Mononuclear cell (primary cell): ENCODE data around the gene CARD14. TPM values are rescaled to one million over a fixed set of nuclear protein-coding genes. Genes with fewer than 3 reads are reported as not detected.

ENCODE experiments used
- H3K27me3 ChIP-seq: 2 replicates; pipeline ENCODE4 v1.6.0; 2011; ENCODE audit warnings: low read length, control low read depth; ENCODE audit not compliant: insufficient read depth
- H3K4me1 ChIP-seq: 2 replicates; pipeline ENCODE4 v1.5.1; 2011; ENCODE audit warnings: mild to moderate bottlenecking, low read length, control low read depth; ENCODE audit not compliant: insufficient read depth
- H3K4me3 ChIP-seq: 2 replicates; pipeline ENCODE4 v1.5.1; 2011; ENCODE audit warnings: mild to moderate bottlenecking, low read length, moderate library complexity
- H3K9me3 ChIP-seq: 2 replicates; pipeline ENCODE4 v1.5.1; 2011; ENCODE audit warnings: low read depth, mild to moderate bottlenecking, control low read depth, low read length
- total RNA-seq: library from RNA; depleted of rRNA; stranded (reverse); fragments of >200 nt; gene quantifications from one replicate; pipeline ENCODE4 v1.2.3, GENCODE V29; 2012

The CARD14 gene
- total RNA-seq, 1 donor: under 0.01 TPM

DNA sequence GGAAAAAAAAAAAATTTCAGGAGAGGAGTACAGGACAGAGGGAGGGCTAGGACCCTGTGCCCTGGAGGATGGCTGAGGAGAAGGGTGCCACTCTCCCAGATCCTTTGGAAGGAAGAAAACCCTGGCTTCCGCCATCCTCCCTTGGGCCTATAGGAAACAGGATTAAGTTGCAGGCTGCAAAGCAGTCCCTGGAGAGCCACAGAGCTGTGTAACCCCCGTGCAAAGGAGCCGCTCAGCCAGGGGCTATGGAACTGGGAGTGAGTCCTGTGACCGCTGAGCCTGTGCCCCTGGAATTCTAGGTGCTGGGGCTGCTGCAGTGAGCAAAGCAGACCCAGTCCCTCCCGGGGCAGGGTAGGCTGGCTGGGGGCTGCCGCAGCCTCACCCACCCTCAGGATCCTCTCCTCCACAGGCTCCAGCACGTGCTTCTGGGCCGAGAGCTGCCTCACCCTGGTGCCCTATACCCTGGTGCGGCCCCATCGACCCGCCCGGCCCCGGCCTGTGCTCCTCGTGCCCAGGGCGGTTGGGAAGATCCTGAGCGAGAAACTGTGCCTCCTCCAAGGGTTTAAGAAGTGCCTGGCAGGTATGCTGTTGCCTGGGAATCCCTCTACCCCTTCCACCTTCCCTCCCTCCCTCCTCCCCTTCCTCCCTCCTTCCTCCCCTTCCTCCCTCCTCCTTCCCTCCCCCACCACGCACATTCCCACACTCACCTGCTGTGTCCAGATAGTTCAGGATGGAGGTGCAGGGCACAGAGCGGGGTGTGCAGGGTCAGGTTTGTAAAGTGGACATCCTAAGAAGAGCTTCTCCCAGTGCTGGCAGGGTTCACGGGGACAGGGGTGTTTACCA, 35.0 kb downstream of the CARD14 start:
- no peaks in the 10 kb centered on the region for H3K27me3 ChIP-seq
- H3K4me3 ChIP-seq: no peak overlapping the region
- H3K9me3 ChIP-seq: no peaks in the 10 kb centered on the region
- H3K4me1 ChIP-seq: no peaks in the 10 kb centered on the region

DNA sequence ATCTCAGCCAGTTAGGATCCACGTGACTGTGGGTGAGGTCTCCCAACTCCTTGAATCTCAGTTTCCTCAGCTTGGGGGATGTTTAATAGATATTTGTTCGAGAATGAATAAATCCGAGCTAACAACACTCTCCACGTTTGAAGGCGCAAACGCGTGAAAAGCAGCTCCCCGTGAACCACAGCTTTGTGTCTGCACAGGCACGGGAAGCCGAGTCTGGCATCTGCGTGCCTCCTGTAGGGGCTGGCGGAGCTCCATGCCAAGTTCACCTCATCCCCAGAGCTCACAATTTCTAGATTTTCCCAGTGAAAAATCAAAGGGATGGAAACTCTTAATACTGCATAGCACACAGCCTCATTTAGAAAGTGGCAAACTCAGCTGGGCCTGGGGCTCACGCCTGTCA, 36.0 kb downstream of the CARD14 start:
- Histone ChIP-seq H3K27me3 (no peaks in the 10 kb centered on the region), H3K4me3 (no peak overlapping the region), H3K9me3 (no peaks in the 10 kb centered on the region), H3K4me1 (no peaks in the 10 kb centered on the region)

DNA sequence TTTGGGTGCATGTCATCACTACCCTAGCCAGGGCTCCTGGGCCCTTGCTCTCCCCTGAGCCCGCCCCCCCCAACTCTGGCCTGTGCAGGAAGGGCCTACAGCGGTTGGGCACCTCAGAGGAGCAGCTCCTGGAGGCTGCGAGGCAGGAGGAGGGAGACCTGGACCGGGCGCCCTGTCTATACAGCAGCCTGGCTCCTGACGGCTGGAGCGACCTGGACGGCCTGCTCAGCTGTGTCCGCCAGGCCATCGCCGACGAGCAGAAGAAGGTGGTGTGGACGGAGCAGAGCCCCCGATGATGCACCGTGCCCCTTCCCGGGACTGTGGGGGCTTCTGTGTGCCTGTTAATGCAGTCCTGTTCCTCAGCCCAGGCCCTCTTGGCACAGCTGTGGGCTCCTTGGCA, 38.2 kb downstream of the CARD14 start:
- H3K4me3 ChIP-seq: no peak overlapping the region
- H3K4me1 ChIP-seq: peaks cover 10% of the 10 kb centered on the region
- H3K27me3 ChIP-seq: no peaks in the 10 kb centered on the region
- no peaks in the 10 kb centered on the region for H3K9me3 ChIP-seq

DNA sequence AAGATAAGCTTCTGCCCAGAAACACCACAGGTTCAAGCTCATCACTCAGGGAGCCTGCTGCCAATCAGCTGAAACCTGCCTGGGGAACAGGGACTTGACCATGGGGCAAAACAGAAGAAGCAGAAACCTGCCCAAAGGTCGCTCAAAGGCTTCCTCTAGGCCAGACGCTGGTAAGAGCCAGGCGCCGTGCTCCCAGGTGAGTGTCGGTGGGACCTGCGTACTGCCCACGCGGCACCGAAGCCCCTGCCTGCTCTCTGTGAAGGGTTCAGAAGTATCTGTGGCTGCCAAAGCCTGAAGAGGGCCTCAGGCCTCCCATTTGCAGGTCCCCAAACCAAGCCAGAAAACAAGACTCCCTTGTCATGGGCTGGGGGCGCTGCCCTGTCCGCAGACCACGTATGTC, 39.9 kb downstream of the CARD14 start:
- Histone ChIP-seq H3K4me1 (peaks cover 27% of the 10 kb centered on the region), H3K27me3 (no peaks in the 10 kb centered on the region), H3K9me3 (no peaks in the 10 kb centered on the region), H3K4me3 (no peak overlapping the region)

DNA sequence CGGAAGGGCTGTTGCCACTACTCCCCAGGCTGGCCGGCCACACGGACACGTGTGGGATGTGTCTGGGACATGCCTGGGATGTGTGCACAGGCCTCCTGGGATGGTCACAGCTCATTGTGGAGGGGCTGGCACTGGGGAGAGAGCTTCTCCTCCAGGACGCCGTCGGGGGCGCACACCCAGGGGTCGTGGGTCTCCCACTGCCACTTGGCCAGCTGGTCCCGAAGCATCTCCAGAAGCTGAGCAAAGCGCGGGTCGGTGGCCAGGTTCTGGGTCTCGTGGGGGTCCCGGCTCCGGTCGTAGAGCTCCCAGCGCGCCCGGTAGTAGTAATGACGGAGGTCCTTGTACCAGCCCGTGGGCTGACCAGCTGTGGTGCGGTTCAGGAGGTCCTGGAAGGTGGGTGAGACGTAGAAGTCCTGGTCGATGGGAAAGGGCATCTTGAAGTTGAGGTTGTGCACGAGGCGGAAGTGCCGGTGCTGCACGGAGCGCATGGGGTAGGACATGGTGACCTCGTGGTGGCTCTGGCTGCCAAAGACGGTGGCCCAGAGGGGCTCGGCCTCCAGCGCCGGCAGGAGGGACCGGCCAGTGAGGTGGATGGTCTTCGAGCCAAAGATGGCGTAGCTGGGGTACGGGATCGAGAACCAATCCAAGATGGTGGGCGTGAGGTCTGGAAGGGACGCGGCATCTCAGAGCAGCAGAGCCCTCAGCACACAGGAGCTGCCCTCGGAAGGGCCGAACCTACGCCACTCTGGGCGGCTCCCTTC, 40.7 kb downstream of the CARD14 start:
- Histone ChIP-seq H3K4me3 (no peak overlapping the region), H3K27me3 (no peaks in the 10 kb centered on the region), H3K9me3 (no peaks in the 10 kb centered on the region), H3K4me1 (peaks cover 30% of the 10 kb centered on the region)

DNA sequence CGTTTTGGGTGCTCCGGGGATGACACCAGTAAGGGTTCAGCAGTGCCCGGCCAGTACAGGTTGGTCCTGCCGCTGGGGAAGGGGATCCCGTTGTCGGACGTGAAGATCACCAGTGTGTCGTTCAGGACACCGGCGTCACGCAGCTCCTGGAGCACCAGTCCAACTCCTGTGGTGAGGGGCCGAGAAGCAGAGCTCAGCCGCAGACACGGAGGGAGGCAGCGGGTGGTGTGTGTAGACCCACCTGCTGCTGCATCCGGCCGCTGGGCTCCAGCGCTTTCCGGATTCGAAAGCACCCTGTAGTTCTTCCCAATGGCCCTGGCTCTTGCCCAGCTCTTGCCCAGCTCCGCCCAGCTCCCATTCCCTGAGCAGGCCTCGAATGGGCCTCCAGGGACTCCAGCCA, 42.3 kb downstream of the CARD14 start:
- H3K4me3 ChIP-seq: no peak overlapping the region
- H3K9me3 ChIP-seq: no peaks in the 10 kb centered on the region
- no peaks in the 10 kb centered on the region for H3K27me3 ChIP-seq
- H3K4me1 ChIP-seq: peaks cover 30% of the 10 kb centered on the region

DNA sequence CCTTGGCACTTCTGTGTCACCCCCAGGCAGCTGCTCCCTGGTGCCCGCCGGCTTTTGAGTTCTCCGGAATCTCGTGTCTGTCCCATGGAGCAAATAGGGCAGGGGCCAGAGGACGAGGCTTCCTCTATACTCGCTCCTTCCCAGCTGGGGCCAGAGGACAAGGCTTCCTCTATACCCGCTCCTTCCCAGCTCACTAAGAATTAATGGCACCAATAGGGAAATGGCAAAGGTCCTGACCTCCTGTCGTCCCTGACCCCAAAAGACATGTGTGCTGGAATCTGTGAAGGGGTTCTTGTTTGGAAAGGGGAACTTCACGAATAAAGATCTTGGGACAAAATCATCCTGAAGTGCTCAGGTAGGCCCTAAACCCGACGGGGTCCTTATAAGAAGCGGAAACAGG, 42.7 kb downstream of the CARD14 start:
- Histone ChIP-seq H3K4me1 (peaks cover 30% of the 10 kb centered on the region), H3K4me3 (no peak overlapping the region), H3K9me3 (no peaks in the 10 kb centered on the region), H3K27me3 (no peaks in the 10 kb centered on the region)

DNA sequence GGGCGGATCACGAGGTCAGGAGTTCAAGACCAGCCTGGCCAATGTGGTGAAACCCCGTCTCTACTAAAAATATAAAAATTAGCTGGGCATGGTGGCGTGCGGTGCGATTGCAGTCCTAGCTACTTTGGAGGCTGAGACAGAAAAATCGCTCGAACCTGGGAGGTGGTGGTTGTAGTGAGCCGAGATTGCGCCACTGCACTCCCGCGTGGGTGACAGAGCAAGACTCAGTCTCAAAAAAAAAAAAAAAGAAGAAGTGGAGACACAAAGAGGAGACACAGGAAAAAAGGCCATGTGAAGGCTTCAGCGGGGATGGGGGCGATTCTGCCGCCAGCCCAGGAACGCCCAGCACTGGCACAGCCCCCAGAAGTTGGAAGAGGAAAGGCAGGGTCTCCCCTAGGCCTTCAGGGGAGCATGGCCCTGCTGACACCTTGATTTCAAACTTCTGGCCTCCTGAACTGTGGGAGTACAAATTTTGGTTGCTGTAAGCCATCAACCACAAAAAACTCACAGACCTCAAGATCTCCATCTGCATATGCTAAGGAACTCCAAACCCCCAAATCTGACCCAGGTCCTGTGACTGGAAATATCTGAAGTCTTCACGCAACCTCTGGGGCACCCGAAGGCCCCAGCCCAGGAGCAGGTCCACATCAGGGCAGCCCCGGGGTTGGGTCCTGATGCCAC, 43.3 kb downstream of the CARD14 start:
- Histone ChIP-seq H3K4me1 (peaks cover 35% of the 10 kb centered on the region), H3K27me3 (no peaks in the 10 kb centered on the region), H3K4me3 (no peak overlapping the region), H3K9me3 (no peaks in the 10 kb centered on the region)

DNA sequence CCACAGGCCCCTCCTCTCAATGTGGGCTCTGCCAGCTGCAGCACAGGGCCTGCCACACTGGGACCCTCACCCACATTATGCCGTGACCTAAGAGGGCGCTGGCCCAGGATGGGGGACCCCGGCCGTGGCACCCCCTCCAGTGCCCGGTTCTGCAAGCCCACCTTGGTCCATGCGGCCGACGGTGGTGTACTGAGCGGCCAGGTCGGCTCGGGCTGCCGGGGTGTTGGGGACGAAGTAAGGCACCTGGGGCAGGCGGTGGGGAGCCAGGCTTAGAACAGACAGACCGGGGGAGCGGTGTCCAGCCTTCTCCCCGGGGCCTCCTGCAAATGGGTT, 43.8 kb downstream of the CARD14 start:
- H3K4me3 ChIP-seq: no peak overlapping the region
- H3K9me3 ChIP-seq: no peaks in the 10 kb centered on the region
- H3K27me3 ChIP-seq: no peaks in the 10 kb centered on the region
- peaks cover 40% of the 10 kb centered on the region for H3K4me1 ChIP-seq

DNA sequence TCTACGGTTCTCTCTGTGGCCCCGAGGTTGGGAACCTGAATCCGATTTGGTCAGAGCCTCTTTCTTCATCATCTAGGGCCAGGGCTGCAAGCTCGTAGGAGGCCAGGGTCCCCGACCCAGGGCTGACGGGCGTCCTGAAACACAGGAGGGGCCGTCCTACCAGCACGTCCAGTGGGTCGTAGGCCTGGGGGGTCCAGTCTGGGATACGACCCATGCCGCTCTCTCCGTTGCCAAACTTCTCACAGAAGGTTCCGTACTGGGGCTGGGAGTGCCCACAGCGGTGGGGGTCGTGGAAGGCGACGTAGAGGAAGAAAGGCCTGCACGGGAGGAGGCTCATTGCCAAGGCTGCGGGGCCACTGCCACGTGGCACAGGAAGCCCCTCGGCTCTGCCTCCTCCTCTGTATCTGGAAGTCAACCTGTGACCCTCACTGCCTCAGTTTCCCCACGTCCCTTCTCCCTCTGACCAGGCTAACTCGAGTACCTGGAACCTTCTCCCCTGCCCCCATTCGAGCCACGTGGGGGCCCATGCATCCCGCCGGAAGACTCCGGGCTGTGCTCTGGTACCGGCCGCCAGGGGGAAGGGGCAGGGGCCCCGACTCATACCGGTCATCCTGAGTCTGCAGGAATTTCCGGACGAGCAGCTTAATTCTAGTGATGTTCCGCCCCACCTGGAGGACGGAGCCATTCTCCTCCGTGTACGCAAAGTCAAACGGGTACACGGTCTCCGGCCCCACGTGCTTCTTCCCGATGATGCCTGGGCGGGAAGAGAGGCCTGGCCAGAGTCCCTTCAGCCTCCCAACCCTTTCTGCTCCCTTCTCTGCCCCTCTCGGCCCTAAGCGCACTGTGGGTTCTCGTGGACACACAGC, 44.4 kb downstream of the CARD14 start:
- Histone ChIP-seq H3K27me3 (no peaks in the 10 kb centered on the region), H3K9me3 (no peaks in the 10 kb centered on the region), H3K4me1 (peaks cover 46% of the 10 kb centered on the region), H3K4me3 (no peak overlapping the region)

DNA sequence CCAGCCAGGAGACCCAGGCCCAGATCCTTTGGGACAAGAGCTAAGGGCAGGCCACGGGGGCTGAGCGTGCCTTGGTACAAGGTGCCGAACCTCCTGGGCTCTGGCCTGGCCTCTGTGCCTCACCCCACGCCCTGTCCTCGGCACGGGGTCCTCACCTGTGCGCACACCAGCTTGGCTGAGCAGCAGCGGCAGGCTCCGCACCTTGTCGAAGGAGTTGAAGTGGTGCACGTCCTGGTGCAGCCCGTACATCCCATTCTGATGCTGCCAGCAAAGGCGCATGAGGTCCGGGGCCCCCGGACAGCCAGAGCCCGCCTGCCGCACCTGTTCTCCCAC, 45.0 kb downstream of the CARD14 start:
- H3K4me1 ChIP-seq: peaks cover 48% of the 10 kb centered on the region
- H3K9me3 ChIP-seq: no peaks in the 10 kb centered on the region
- no peaks in the 10 kb centered on the region for H3K27me3 ChIP-seq
- H3K4me3 ChIP-seq: no peak overlapping the region

DNA sequence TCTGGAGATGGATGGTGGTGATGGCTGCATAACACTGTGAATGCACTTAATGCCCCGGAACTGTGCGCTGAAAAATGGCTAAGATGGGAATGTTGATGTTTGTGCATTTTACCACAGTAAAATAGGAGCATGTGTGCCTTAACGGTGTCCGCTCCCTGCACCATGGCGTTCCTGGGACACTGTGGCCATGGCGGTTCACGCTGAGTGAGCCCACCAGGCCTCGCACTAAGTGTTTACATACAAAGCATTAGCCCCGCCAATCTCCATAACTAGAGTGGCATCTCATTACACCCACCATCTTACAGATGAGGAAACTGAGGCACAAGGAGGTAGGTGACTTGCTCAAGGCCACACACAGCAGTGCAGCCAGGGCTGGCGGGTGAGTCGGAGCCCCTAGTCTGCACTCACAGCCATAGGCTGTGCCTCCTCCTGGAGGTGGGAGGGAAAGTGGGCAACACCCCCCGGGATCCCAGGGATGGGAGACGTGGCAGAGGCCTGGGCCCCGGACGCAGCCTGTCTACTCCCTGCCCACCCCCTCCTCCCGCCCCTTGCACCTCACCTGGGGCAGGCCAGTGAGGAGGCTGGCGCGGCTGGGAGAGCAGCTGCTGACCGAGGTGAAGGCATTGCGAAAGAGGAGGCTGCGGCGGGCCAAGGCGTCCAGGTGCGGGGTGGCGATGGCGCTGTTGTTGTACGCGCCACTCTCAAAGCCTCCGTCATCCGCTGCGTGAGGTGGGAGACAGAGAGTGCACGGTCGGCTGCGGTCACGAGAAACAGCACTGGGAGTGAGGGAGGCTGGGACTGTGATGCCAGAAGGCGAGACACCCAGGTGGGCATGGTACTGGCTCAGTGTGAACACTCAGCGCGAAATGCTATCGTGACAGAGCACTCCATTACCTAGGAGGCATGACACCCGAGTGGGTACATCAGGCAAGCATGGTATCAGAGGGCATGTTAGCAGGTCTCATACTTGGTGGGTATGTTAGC, 46.9 kb downstream of the CARD14 start:
- Histone ChIP-seq H3K4me3 (no peak overlapping the region), H3K4me1 (peaks cover 48% of the 10 kb centered on the region), H3K27me3 (no peaks in the 10 kb centered on the region), H3K9me3 (no peaks in the 10 kb centered on the region)

DNA sequence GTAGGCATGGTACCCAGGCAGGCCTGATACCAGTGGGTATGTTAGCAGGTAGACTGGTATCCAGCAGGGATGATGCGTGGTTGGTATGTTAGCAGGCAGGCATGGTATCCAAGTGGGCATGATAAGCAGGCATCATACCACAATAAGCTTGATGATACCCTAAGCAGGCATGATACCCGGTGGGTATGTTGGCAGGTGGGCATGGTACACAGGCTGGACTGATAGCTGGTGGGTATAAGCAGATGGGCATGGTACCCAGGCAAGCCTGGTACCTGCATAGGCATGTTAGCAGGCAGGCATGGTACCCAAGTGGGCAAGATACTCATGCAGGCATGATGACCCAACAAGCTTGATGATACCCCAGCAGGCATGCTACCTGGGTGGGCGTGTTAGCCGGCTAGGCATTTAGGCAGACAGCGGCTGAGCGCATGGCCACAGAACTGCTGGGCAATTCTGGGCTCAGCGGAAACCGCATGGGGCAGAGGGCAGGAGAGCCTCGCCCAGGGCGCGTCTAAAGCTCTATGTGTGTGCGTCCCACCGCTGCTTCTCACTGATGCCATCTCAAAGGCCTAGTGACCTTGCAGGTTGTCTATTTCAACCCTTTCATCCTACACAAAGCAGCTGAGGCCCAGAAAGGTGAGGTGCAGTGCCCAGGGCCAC, 48.0 kb downstream of the CARD14 start:
- no peak overlapping the region for H3K4me3 ChIP-seq
- H3K4me1 ChIP-seq: peaks cover 40% of the 10 kb centered on the region
- no peaks in the 10 kb centered on the region for H3K9me3 ChIP-seq
- no peaks in the 10 kb centered on the region for H3K27me3 ChIP-seq
